ENCODE data around the gene CHKA. TPM values are rescaled to one million over a fixed set of nuclear protein-coding genes. Genes with fewer than 3 reads are reported as not detected.

Gene CHKA
- total and polyA plus RNA-seq, 4 donors: 17.6 to 73.4 (median 49.0) TPM

- Histone ChIP-seq H3K4me3 (no peak overlapping the region), H3K27ac (ENCODE audit: low read depth in 1 of 2, low read length in 1 of 2) (no peak overlapping the region), H3K9me3 (ENCODE audit: control insufficient read depth in 4 of 4, insufficient read depth in 3 of 4, low read length in 3 of 4) (no peaks in the 10 kb centered on the region), H3K9ac (ENCODE audit: insufficient read depth in 1 of 2, low read length in 2 of 2) (no peak overlapping the region), H3K27me3 (ENCODE audit: control insufficient read depth in 3 of 3, insufficient read depth in 3 of 3, low read length in 2 of 3) (no peaks in the 10 kb centered on the region), H3K36me3 (ENCODE audit: control insufficient read depth in 4 of 4, insufficient read depth in 4 of 4, low read length in 4 of 4) (peaks cover 11 to 24% (median 17%) of the 10 kb centered on the region in 4 donors), H3K4me1 (ENCODE audit: control insufficient read depth in 5 of 5, insufficient read depth in 5 of 5, low read length in 5 of 5) (peaks cover 0 to 14% (median 0%) of the 10 kb centered on the region in 5 donors)
- DNase-seq (no peak), ATAC-seq (ENCODE audit: insufficient read depth, low FRiP score) (no peak)
- no peak for TF ChIP-seq CTCF (IDR thresholded peaks at IDR 0.05; ENCODE audit: control extremely low read depth, extremely low read depth)
- 73 to 92% methylated on average over 14 of the region's 14 CpGs for WGBS, 2 donors
These were observed 37.4 kb upstream of the CHKA start for GRCh38 chr11:68158580-68158979.

GRCh38 chr11:68153742-68154141 is 32.6 kb upstream of the CHKA start:
- WGBS, 2 donors: 82 to 86% methylated on average over 8 of the region's 8 CpGs
- Histone ChIP-seq H3K4me3 (no peak overlapping the region), H3K36me3 (ENCODE audit: control insufficient read depth in 4 of 4, insufficient read depth in 4 of 4, low read length in 4 of 4) (peaks cover 7 to 15% (median 9%) of the 10 kb centered on the region in 4 donors), H3K9me3 (ENCODE audit: control insufficient read depth in 4 of 4, insufficient read depth in 3 of 4, low read length in 3 of 4) (no peaks in the 10 kb centered on the region), H3K27me3 (ENCODE audit: control insufficient read depth in 3 of 3, insufficient read depth in 3 of 3, low read length in 2 of 3) (no peaks in the 10 kb centered on the region), H3K27ac (ENCODE audit: low read depth in 1 of 2, low read length in 1 of 2) (no peak overlapping the region), H3K4me1 (ENCODE audit: control insufficient read depth in 5 of 5, insufficient read depth in 5 of 5, low read length in 5 of 5) (peaks cover 0 to 14% (median 0%) of the 10 kb centered on the region in 5 donors), H3K9ac (ENCODE audit: insufficient read depth in 1 of 2, low read length in 2 of 2) (no peak overlapping the region)
- no peak for DNase-seq
- ATAC-seq (ENCODE audit: insufficient read depth, low FRiP score): no peak
- no peak for TF ChIP-seq CTCF (IDR thresholded peaks at IDR 0.05; ENCODE audit: control extremely low read depth, extremely low read depth)

GRCh38 chr11:68150037-68150436 is 28.8 kb upstream of the CHKA start:
- peaks cover 0 to 26% (median 17%) of the 10 kb centered on the region in 5 donors for H3K4me1 ChIP-seq (ENCODE audit: control insufficient read depth in 5 of 5, insufficient read depth in 5 of 5, low read length in 5 of 5)
- no peak overlapping the region for H3K9ac ChIP-seq (ENCODE audit: insufficient read depth in 1 of 2, low read length in 2 of 2)
- ATAC-seq (ENCODE audit: insufficient read depth, low FRiP score) (peak; percentile 58), DNase-seq (peak in 1 of 3 donors; percentile 43)
- H3K4me3 ChIP-seq: no peak overlapping the region
- H3K27ac ChIP-seq (ENCODE audit: low read depth in 1 of 2, low read length in 1 of 2): peak overlapping the region in 1 of 2 donors; percentile 41
- WGBS, 2 donors: 12 to 14% methylated on average over 7 of the region's 7 CpGs
- no peak for TF ChIP-seq CTCF (IDR thresholded peaks at IDR 0.05; ENCODE audit: control extremely low read depth, extremely low read depth)
- no peaks in the 10 kb centered on the region for H3K36me3 ChIP-seq (ENCODE audit: control insufficient read depth in 4 of 4, insufficient read depth in 4 of 4, low read length in 4 of 4)
- no peaks in the 10 kb centered on the region for H3K9me3 ChIP-seq (ENCODE audit: control insufficient read depth in 4 of 4, insufficient read depth in 3 of 4, low read length in 3 of 4)
- H3K27me3 ChIP-seq (ENCODE audit: control insufficient read depth in 3 of 3, insufficient read depth in 3 of 3, low read length in 2 of 3): no peaks in the 10 kb centered on the region

- Histone ChIP-seq H3K9ac (ENCODE audit: insufficient read depth in 1 of 2, low read length in 2 of 2) (no peak overlapping the region), H3K4me1 (ENCODE audit: control insufficient read depth in 5 of 5, insufficient read depth in 5 of 5, low read length in 5 of 5) (peaks cover 0 to 26% (median 18%) of the 10 kb centered on the region in 5 donors), H3K4me3 (no peak overlapping the region), H3K9me3 (ENCODE audit: control insufficient read depth in 4 of 4, insufficient read depth in 3 of 4, low read length in 3 of 4) (no peaks in the 10 kb centered on the region), H3K27me3 (ENCODE audit: control insufficient read depth in 3 of 3, insufficient read depth in 3 of 3, low read length in 2 of 3) (no peaks in the 10 kb centered on the region), H3K27ac (ENCODE audit: low read depth in 1 of 2, low read length in 1 of 2) (peak overlapping the region in 1 of 2 donors; percentile 41), H3K36me3 (ENCODE audit: control insufficient read depth in 4 of 4, insufficient read depth in 4 of 4, low read length in 4 of 4) (no peaks in the 10 kb centered on the region)
- no peak for ATAC-seq (ENCODE audit: insufficient read depth, low FRiP score)
- DNase-seq: no peak
- no peak for TF ChIP-seq CTCF (IDR thresholded peaks at IDR 0.05; ENCODE audit: control extremely low read depth, extremely low read depth)
- 74 to 84% methylated on average over 6 of the region's 6 CpGs for WGBS, 2 donors
These were observed 28.2 kb upstream of the CHKA start for GRCh38 chr11:68149417-68149816.
